Right lobe of liver (tissue), 6 donors: ENCODE results near the gene LYST. TPM values are rescaled to one million over a fixed set of nuclear protein-coding genes. Genes with fewer than 3 reads are reported as not detected.
"Not testable (repeated sequence)": the region's sequence is repeated elsewhere in the genome, so short reads cannot be mapped to it uniquely, and the experiment has no call there.

Experiments
- ATAC-seq, 4 donors: fragments of 200-7000 bp; cut with Tn5 transposase; one replicate each; pipeline ENCODE4 v1.9.1; 2020; ENCODE audit warnings: mild to moderate bottlenecking in 4 of 4, moderate library complexity in 4 of 4
- DNase-seq, 3 donors: peaks; one replicate each; pipeline ENCODE4 v3.0.0-alpha.2; 2020
- H3K27ac ChIP-seq, 3 donors: fragments of 200-600 bp; one replicate each; pipeline ENCODE4 v1.8.0; 2022
- H3K27me3 ChIP-seq, 2 donors: fragments of 200-600 bp; one replicate each; pipeline ENCODE4 v1.8.0; 2022
- H3K36me3 ChIP-seq, 4 donors: fragments of 200-600 bp; sonication (generic) in 1 of 4; one replicate each; pipeline versions ENCODE4 v1.5.1 to v1.8.0; 2017 to 2022; ENCODE audit warnings: control low read depth in 1 of 4
- H3K4me1 ChIP-seq, 4 donors: fragments of 200-600 bp; sonication (generic) in 1 of 4; one replicate each; pipeline versions ENCODE4 v1.5.1 to v1.8.0; 2017 to 2022; ENCODE audit warnings: control low read depth in 1 of 4
- H3K4me3 ChIP-seq, 3 donors: fragments of 200-600 bp; one replicate each; pipeline ENCODE4 v1.8.0; 2022
- H3K9me3 ChIP-seq, 4 donors: fragments of 200-600 bp; sonication (generic) in 1 of 4; one replicate each; pipeline versions ENCODE4 v1.5.1 to v1.8.0; 2017 to 2022; ENCODE audit warnings: control low read depth in 1 of 4
- CTCF ChIP-seq, 4 donors: fragments of 200-600 bp in 3 of 4; fragments of 450-650 bp in 1 of 4; IDR thresholded peaks; one replicate each; pipeline versions ENCODE4 v1.5.1 to v1.8.0; 2016 to 2022; ENCODE audit warnings: antibody characterized with exemption in 4 of 4, mild to moderate bottlenecking in 2 of 4
- POLR2A ChIP-seq: fragments of 450-650 bp; IDR thresholded peaks from one replicate; pipeline ENCODE4 v1.6.1; 2017; ENCODE audit warnings: antibody characterized with exemption, mild to moderate bottlenecking
- WGBS: methylation state at CpG from one replicate; pipeline ENCODE4 v1.1.6; 2018; ENCODE audit warnings: low coverage, low lambda C conversion rate; ENCODE audit not compliant: insufficient coverage; ENCODE audit errors: missing lambda C conversion rate; 5-methylcytosine and 5-hydroxymethylcytosine counted together
- intact Hi-C, 2 donors: fragments of 100-400 bp; cut with DNase I; formaldehyde crosslinking; loops; one replicate each; pipeline versions ENCODE4 v1.11.2 to v1.14.1; 2022
- total RNA-seq, 6 experiments: library from RNA; depleted of rRNA in 2 of 6; stranded (reverse); fragments of >200 nt in 2 of 6; fragmentation: NEBNext Ultra II Directional in 3 of 6; extraction: Animal tissue kit (Norgen Biotek cat#: 25700) in 3 of 6; gene quantifications; one replicate each; pipeline versions ENCODE4 v1.1.0 to v1.2.4, GENCODE V29; 2016 to 2023
- donor health status: DM: no; HTN: yes; CAD: no.
- donor health status: DM: no; HTN: no; CAD: no.
- donor health status: DM: no; HTN: no; CAD: no.
- donor health status: DM: no; HTN: yes; CAD: no.
- donor health status: DM: no; HTN: yes; CAD: no.

The LYST gene
- total RNA-seq, 6 experiments from 2014 or later, result 9.0 to 16.6 (median 12.5) TPM

DNA sequence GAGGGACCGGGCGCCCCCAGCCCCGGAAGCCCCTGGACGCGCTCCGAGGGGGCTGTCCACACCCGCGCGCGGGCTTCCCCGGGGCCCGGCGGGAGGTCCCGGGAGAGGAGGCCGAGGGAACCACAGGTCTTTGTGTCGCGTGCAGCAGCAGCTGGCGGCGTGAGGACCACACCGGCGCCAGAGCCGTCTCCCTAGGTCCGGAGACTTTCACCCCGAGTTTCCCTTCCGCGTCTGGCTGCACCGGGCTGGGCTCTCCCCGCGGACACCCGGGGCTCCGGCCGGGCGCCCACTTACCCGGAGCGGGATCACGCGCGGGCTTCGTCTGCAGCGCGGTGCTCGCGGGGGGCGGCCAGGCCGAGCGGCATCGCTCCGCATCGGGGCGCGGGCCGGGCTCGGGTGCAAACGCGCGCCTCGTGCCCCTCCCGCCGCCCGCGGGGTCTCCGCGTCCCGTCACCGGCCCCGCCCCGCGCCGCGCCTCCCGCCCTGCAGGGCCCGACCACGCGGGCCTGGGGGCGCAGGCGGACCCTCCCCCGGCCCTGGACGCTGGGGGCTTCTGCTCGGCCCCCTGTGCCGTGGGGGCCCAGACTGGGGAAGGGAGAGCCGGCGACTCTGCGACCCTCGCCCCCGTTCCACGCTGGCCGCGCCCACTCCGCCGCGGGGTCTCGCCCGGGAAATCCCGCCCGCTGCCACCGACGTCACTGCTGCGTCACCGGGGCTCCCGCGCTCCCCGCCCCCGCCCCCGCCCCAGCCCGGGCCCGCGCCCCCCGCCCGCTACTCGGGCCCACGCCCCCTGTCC, 217.1 kb downstream of the LYST start, which contains the start of gene GNG4:
GNG4 (minus strand) TSS at position 417 of the 796 bp plus-strand sequence. CDS start 65,946 bp downstream, outside the sequence.
- intact Hi-C loops, result no loop called here
- peak; percentile 35 to 49 (median 46) for ATAC-seq
- Histone ChIP-seq H3K27me3 (peaks cover 0 to 15% of the 10 kb centered on the region in 2 donors), H3K27ac (no peak within 1 kb of the TSS), H3K9me3 (no peaks in the 10 kb centered on the region), H3K36me3 (no peaks in the 10 kb centered on the region), H3K4me3 (peak within 1 kb of the TSS; percentile 11 to 41 (median 16)), H3K4me1 (peaks cover 0 to 20% (median 9%) of the 10 kb centered on the region in 4 donors)
- TF ChIP-seq POLR2A (no peak), CTCF (IDR thresholded peaks at IDR 0.05) (no peak)
- DNase-seq, result no peak
- WGBS, result no CpG with 5 or more reads among the region's 111 CpGs

DNA sequence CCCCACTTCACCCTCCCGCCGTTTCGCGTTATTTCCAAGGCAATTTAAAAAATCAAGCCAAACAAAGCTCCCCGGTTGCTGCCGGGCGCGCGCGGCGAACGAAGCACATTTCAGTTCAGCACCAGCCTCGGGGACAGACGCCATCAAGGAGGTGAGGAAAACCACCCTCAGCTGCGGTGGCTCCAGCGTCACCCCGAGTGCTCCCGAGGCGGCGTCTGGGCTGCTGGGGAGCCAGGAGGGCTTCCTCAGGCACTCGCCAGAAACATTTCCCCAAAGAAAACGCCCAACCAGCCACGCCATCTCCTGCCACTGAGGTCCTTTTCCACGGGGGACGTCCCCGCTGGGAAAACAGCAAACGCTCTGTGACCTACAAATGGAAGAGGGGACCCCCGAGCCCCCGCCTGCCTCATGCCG, 217.7 kb downstream of the LYST start:
- Histone ChIP-seq H3K4me3 (peak overlapping the region; percentile 11 to 41 (median 16)), H3K4me1 (peaks cover 0 to 20% (median 9%) of the 10 kb centered on the region in 4 donors), H3K27ac (no peak overlapping the region), H3K36me3 (no peaks in the 10 kb centered on the region), H3K27me3 (peaks cover 0 to 15% of the 10 kb centered on the region in 2 donors), H3K9me3 (no peaks in the 10 kb centered on the region)
- DNase-seq, result peak in 1 of 3 donors; percentile 60
- 2% methylated on average over 19 of the region's 30 CpGs for WGBS
- TF ChIP-seq CTCF (IDR thresholded peaks at IDR 0.05), result no peak
- no peak for TF ChIP-seq POLR2A
- ATAC-seq, result peak; percentile 73 to 88 (median 80)
- intact Hi-C loops, result no loop called here

GRCh38 chr1:235648407-235648907, 218.2 kb downstream of the LYST start:
- Histone ChIP-seq H3K27ac (no peak overlapping the region), H3K4me3 (no peak overlapping the region), H3K4me1 (peaks cover 0 to 20% (median 9%) of the 10 kb centered on the region in 4 donors), H3K27me3 (peaks cover 0 to 15% of the 10 kb centered on the region in 2 donors), H3K36me3 (no peaks in the 10 kb centered on the region), H3K9me3 (no peaks in the 10 kb centered on the region)
- WGBS, result 26% methylated on average over 4 of the region's 31 CpGs
- DNase-seq (peak in 1 of 3 donors; percentile 53), ATAC-seq (peak; percentile 34 to 54 (median 38))
- TF ChIP-seq POLR2A (no peak), CTCF (IDR thresholded peaks at IDR 0.05) (no peak)
- intact Hi-C loops, result no loop called here

- Histone ChIP-seq H3K27me3 (peaks cover 0 to 12% of the 10 kb centered on the region in 2 donors), H3K4me1 (peaks cover 0 to 20% (median 9%) of the 10 kb centered on the region in 4 donors)
- H3K4me3 ChIP-seq, H3K27ac ChIP-seq, H3K9me3 ChIP-seq, DNase-seq, H3K36me3 ChIP-seq, ATAC-seq, intact Hi-C loops: not testable (repeated sequence)
- 79% methylated on average over 11 of the region's 12 CpGs for WGBS
These were observed 219.2 kb downstream of the LYST start for GRCh38 chr1:235647537-235647936.

DNA sequence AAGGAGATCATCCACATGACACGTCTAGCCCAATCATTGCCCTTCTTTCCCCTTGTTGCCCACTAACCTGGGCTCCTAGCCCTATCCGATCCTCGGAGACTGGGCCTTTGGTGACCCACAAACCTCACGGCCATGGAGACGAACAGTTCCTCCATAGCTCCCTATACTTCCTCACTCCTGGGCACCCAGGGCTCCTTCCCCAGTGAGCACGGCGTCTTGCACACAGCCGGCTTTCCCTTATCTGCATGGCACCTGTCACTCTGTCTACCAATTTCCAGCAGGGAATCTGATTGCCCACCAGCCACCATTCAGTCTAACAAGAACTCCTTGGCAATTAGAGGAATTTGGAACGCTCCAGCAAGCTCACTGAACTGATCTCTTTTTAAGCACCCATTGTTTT, 220.2 kb downstream of the LYST start:
- H3K4me3 ChIP-seq, result no peak overlapping the region
- ATAC-seq (no peak), DNase-seq (no peak)
- H3K27ac ChIP-seq, result no peak overlapping the region
- H3K4me1 ChIP-seq, result peaks cover 0 to 20% (median 9%) of the 10 kb centered on the region in 4 donors
- H3K36me3 ChIP-seq, result no peaks in the 10 kb centered on the region
- peaks cover 0 to 7% of the 10 kb centered on the region in 2 donors for H3K27me3 ChIP-seq
- TF ChIP-seq POLR2A, result no peak
- TF ChIP-seq CTCF (IDR thresholded peaks at IDR 0.05), result no peak
- H3K9me3 ChIP-seq, result no peaks in the 10 kb centered on the region
- WGBS, result 72% methylated on average over 7 of the region's 9 CpGs
- intact Hi-C loops, result no loop called here
